GM10266 (cell line): ENCODE data around the gene KLHL22.
"Not testable (repeated sequence)": the region's sequence is repeated elsewhere in the genome, so short reads cannot be mapped to it uniquely, and the experiment has no call there.

Experiments used
- DNase-seq: peaks from one replicate; pipeline ENCODE4 v3.0.0; 2012; ENCODE audit errors: extremely low spot score
- CTCF ChIP-seq: IDR thresholded peaks from 2 replicates; pipeline ENCODE4 v1.5.1; 2012; ENCODE audit warnings: mild to moderate bottlenecking, low read depth; ENCODE audit not compliant: control insufficient read depth, insufficient read depth; ENCODE audit errors: missing control alignments

The KLHL22 gene

GRCh38 chr22:20507253-20508066 is 11.9 kb upstream of the KLHL22 start, which contains the start of gene MED15:
TSS of gene MED15 (plus strand) at chr22:20507610. CDS start at chr22:20507679, 69 bp downstream.
- peak; percentile 84 for DNase-seq
- TF ChIP-seq CTCF, result no peak

GRCh38 chr22:20506543-20507252 is 11.1 kb upstream of the KLHL22 start:
- DNase-seq, result no peak
- no peak for TF ChIP-seq CTCF

GRCh38 chr22:20504293-20504922 is 8.8 kb upstream of the KLHL22 start:
- not testable (repeated sequence) for DNase-seq

- DNase-seq, result no peak
- TF ChIP-seq CTCF, result no peak
Observed at GRCh38 chr22:20503816-20504215, 8.2 kb upstream of the KLHL22 start.

- TF ChIP-seq CTCF, result no peak
- DNase-seq, result no peak
Observed at GRCh38 chr22:20499769-20500168, 4.2 kb upstream of the KLHL22 start.

- TF ChIP-seq CTCF, result no peak
Observed at GRCh38 chr22:20498913-20499312, 3.3 kb upstream of the KLHL22 start.

GRCh38 chr22:20497426-20497825 is 1.8 kb upstream of the KLHL22 start:
- DNase-seq, result no peak
- TF ChIP-seq CTCF, result no peak

More at GRCh38 chr22:20498913-20499312, 3.3 kb upstream of the KLHL22 start:
- no peak for DNase-seq
